NCI-H128 (cell line): ENCODE data around the gene KIR2DL3.

Experiments
- DNase-seq: peaks from one replicate; lab custom pipeline; 2025; ENCODE audit not compliant: unreplicated experiment; lab: John Stamatoyannopoulos, UW

KIR2DL3 gene

DNA sequence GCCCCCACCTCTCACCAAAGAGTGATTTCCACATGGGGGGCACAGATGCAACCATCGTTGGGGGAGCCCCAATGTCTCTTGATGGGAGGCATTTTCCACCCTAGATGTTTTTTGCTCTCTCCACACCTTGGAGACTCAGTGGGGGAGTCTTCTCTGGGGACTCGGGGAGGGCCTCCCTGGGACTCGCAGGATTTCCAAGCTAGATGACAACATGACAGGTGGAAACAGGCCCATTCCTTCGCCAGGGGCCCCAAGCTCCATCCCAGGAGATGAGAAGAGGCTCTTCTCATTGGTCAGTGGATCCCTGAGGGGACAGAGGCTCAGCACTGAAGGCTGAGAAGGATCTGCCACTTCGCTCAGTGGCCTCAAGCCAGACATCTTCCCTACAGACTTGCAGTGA is 52.4 kb downstream of the KIR2DL3 start:
- DNase-seq = no peak

DNA sequence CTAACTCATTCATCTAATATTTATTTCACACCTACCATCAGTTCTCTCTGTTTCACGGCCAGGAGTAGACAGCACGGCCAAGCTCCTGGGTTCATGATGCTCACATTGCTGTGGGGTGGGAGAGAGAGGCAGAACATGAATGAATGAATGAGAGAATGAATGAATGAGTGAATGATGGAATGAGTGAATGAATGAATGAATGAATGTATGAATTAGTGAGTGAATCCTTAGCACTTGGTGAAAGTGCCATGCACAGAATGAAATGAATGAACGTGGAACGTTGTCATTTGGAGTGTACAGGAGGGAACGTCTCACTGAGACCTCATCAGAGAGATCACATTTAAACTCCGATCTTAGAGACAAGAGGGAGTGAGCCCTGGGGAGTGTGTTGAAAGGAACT is 53.2 kb downstream of the KIR2DL3 start:
- DNase-seq = no peak

- DNase-seq = no peak
Observed at GRCh38 chr19:54792814-54793213, 54.5 kb downstream of the KIR2DL3 start.

GRCh38 chr19:54795758-54796157 is 57.4 kb downstream of the KIR2DL3 start:
- no peak for DNase-seq
